ENCODE measurements around the gene ACY1. TPM values are rescaled to one million over a fixed set of nuclear protein-coding genes. Genes with fewer than 3 reads are reported as not detected.
A peak's percentile ranks its signal among the peaks of the same experiment; 100 is the strongest.

ACY1 gene
- total RNA-seq, 1 experiment from 2014 or later, result 62.6 TPM

DNA sequence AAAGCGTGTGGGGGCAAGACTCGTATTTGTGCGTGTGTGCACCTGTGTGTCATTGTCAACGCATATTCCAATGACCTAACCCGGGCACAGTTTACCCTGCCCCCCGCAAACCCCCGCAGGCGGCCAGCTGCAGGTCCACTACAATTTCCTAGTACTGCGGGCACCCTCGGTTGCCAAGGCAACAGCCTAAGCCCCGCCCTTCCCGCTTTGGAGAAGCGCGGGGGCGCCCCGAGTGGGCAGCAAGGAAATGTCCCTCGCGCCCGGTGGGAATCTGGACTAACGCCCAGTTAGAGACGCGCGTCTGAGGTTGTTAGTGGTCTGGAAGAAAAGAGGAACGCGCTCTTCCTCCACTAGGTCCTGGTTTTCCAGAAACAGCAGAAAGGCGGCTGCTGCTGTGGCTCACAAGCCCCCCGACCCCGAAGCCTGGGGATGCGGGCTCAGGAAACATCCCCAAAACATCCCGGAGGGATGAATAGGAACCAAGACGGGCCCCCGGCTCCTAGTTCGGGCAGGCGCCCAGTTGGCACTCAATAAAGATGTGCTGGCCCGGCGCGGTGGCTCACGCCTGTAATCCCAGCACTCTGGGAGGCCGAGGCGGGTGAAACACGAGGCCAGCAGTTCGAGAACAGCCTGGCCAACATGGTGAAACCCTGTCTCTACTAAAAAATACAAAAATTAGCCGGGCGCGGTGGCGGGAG is 7.3 kb upstream of the ACY1 start:
- Histone ChIP-seq H3K9ac (ENCODE audit: extremely low read depth, insufficient read length, low read length) (no peak overlapping the region), H2BK12ac (ENCODE audit: insufficient read length, low read depth, low read length) (no peak overlapping the region), H3K56ac (ENCODE audit: insufficient read length, low read depth, low read length) (no peak overlapping the region), H2BK20ac (ENCODE audit: low read depth, low read length, poor library complexity, severe bottlenecking) (no peak overlapping the region), H4K8ac (replicated peaks; ENCODE audit: insufficient read length, low read depth, low read length) (no peak overlapping the region), H3K4ac (ENCODE audit: low read depth, low read length) (no peak overlapping the region), H2BK15ac (ENCODE audit: low read depth, low read length) (no peak overlapping the region), H2BK5ac (ENCODE audit: insufficient read length, low read length) (no peak overlapping the region), H3K79me2 (ENCODE audit: insufficient read depth, low read length) (no peaks in the 10 kb centered on the region), H3T11ph (ENCODE audit: low read length) (no peak overlapping the region), H3K79me1 (ENCODE audit: insufficient read depth, low read depth, low read length, poor library complexity, severe bottlenecking) (no peaks in the 10 kb centered on the region), H4K5ac (ENCODE audit: insufficient read length, low read depth, low read length) (no peak overlapping the region), H3K4me2 (ENCODE audit: insufficient read depth, insufficient read length, low read length) (peak overlapping the region; percentile 64), H3K27ac (ENCODE audit: insufficient read length, low read depth, low read length) (no peak overlapping the region), H3K4me1 (ENCODE audit: insufficient read depth, low read length) (peaks cover 9% of the 10 kb centered on the region; the same call in 1 of the 2 replicates), H3K14ac (ENCODE audit: insufficient read depth, low read length) (no peak overlapping the region), H3K9me3 (ENCODE audit: control insufficient read depth, low read depth, low read length) (no peaks in the 10 kb centered on the region), H3K23ac (ENCODE audit: insufficient read length, low read depth, low read length) (no peak overlapping the region), H2BK120ac (ENCODE audit: low read depth, low read length, poor library complexity, severe bottlenecking) (no peak overlapping the region), H2AK5ac (ENCODE audit: insufficient read length, low read length) (no peak overlapping the region), H4K91ac (ENCODE audit: insufficient read length, low read depth, low read length) (no peak overlapping the region), H3K18ac (ENCODE audit: insufficient read length, low read depth, low read length) (no peak overlapping the region), H3K23me2 (ENCODE audit: insufficient read length, low read depth, low read length, poor library complexity, severe bottlenecking) (peaks cover 10% of the 10 kb centered on the region), H3K27me3 (ENCODE audit: insufficient read depth, low read length) (peaks cover 7% of the 10 kb centered on the region; the same call in 1 of the 2 replicates), H2AFZ (ENCODE audit: low read length) (no peak overlapping the region), H4K20me1 (ENCODE audit: control insufficient read depth, insufficient read depth, insufficient read length) (peaks cover 3% of the 10 kb centered on the region)
- peaks cover 34% of the 10 kb centered on the region for H3K27me3 Mint-ChIP-seq (ENCODE audit: low read depth)
- no peaks in the 10 kb centered on the region; a peak in 3 of 7 replicates for H3K36me3 Mint-ChIP-seq (ENCODE audit: insufficient read depth in 1 of 3, low read depth in 3 of 3)
- no peak overlapping the region for H3K27ac Mint-ChIP-seq
- peak; percentile 65 for DNase-seq
- H3K4me1 Mint-ChIP-seq, result peaks cover 14 to 22% of the 10 kb centered on the region in 2 experiments
- TF ChIP-seq, protein P1, sequence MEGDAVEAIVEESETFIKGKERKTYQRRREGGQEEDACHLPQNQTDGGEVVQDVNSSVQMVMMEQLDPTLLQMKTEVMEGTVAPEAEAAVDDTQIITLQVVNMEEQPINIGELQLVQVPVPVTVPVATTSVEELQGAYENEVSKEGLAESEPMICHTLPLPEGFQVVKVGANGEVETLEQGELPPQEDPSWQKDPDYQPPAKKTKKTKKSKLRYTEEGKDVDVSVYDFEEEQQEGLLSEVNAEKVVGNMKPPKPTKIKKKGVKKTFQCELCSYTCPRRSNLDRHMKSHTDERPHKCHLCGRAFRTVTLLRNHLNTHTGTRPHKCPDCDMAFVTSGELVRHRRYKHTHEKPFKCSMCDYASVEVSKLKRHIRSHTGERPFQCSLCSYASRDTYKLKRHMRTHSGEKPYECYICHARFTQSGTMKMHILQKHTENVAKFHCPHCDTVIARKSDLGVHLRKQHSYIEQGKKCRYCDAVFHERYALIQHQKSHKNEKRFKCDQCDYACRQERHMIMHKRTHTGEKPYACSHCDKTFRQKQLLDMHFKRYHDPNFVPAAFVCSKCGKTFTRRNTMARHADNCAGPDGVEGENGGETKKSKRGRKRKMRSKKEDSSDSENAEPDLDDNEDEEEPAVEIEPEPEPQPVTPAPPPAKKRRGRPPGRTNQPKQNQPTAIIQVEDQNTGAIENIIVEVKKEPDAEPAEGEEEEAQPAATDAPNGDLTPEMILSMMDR (conservative IDR thresholded peaks at IDR 0.05), result no peak
- no peaks in the 10 kb centered on the region for H3K9me3 Mint-ChIP-seq
- peak overlapping the region; percentile 58 to 72 for H3K4me3 Mint-ChIP-seq
- WGBS (ENCODE audit: extremely low coverage, insufficient read length, low lambda C conversion rate), result no CpG with 5 or more reads among the region's 46 CpGs

All from H9 (cell line).